ENCODE results near the gene PFKFB2.
A peak's percentile ranks its signal among the peaks of the same experiment; 100 is the strongest.

Gene PFKFB2

DNA sequence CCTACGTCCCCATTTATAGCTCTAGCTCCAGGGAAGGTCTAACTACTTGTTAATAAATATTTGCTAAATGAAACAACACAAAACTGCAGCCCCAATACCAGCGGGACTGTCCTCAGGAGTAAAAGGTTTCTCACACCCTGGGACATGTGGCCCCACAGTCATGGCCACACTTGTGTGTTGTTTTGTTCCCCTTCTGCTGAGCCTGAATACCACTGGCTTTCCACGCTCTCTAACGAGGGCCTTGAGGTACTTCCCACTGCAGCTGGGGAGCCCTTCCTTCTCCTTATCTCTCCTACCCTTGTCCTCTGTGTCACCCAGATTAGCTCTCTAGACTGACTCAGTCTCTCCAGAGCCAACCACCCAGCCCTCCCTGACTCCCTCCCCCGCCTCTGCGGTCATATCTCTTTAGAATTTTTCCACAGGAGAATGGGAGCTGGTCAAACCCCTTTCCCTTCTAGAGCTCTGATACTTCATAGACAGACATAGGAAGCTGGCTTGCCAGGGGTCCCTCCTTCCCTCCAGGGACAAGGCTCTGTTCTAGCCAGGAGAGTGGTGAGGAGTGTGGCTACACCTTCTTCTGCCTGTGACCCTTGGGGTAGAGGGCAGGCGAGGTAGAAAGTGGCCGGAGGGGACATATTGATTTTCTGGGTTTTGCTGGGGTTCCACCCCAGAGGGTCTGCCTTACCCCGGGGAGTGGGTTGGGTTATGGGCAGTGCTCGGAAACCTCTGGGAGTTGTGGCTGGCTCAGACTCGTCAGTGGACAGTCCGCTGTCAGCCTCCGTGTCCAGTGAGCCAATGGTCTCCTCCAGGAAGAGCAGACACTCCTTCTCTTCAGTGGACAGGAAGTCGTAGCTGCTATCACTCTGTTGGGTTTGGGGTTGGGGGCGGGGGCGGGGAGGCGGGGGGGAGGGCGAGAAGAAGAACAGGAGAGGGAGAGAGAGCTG is 28.6 kb upstream of the PFKFB2 start:
- H3K9me3 ChIP-seq (ENCODE audit: control insufficient read depth, insufficient read depth, low read depth, low read length) = no peaks in the 10 kb centered on the region
- H3K9ac ChIP-seq (ENCODE audit: low read length) = no peak overlapping the region
- no peaks in the 10 kb centered on the region for H3K36me3 ChIP-seq (ENCODE audit: control insufficient read depth, insufficient read depth, low read length)
- no peak overlapping the region for H3K4me3 ChIP-seq (ENCODE audit: low read depth, low read length)
- peaks cover 20% of the 10 kb centered on the region for H3K4me1 ChIP-seq (ENCODE audit: control insufficient read depth, insufficient read depth, low read length)
- no peaks in the 10 kb centered on the region for H3K27me3 ChIP-seq (ENCODE audit: control insufficient read depth, insufficient read depth, low read length)
- no peak overlapping the region for H3K27ac ChIP-seq (ENCODE audit: low read depth, low read length)

DNA sequence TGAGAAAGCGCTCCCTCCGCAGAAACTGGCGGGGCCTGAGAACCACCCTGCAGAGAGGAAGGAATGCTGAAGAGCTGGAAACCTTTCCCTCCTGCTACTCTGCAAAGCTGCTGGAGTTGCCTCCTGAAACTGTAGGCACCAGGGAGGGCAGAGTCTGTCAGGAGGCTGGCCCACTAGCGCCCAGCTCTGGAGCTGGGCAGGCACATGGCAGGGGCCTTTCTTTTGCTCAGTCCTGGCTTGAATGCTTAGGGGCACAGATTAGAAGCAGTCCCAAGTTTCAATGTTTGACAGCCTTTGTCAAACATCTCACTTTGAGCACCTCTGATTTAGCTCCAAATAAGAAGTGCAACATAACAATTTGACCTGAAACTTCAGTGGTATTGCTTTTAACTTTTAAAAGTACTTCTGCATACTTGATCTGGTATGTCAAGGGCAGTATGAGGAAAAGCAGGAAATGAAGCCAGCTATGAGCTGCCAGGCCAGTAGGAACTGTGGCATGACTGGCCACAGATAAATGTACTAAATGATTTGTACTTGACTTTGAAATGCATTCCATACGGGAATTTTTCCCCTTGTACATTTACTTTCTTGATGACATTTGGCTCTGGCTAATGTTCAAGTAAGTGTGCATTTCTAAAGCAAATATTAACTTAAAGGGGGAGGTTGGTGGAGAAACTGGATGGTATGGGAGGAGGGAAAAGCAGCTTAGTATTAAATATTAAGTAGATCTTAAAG is 27.8 kb upstream of the PFKFB2 start:
- Histone ChIP-seq H3K4me3 (ENCODE audit: low read depth, low read length) (peak overlapping the region; percentile 15; the same call in 1 of the 2 replicates), H3K27ac (ENCODE audit: low read depth, low read length) (no peak overlapping the region), H3K4me1 (ENCODE audit: control insufficient read depth, insufficient read depth, low read length) (peaks cover 27% of the 10 kb centered on the region), H3K36me3 (ENCODE audit: control insufficient read depth, insufficient read depth, low read length) (no peaks in the 10 kb centered on the region), H3K9ac (ENCODE audit: low read length) (no peak overlapping the region), H3K9me3 (ENCODE audit: control insufficient read depth, insufficient read depth, low read depth, low read length) (no peaks in the 10 kb centered on the region), H3K27me3 (ENCODE audit: control insufficient read depth, insufficient read depth, low read length) (no peaks in the 10 kb centered on the region)

- H3K27ac ChIP-seq (ENCODE audit: low read depth, low read length) = no peak overlapping the region
- no peaks in the 10 kb centered on the region for H3K36me3 ChIP-seq (ENCODE audit: control insufficient read depth, insufficient read depth, low read length)
- H3K27me3 ChIP-seq (ENCODE audit: control insufficient read depth, insufficient read depth, low read length) = no peaks in the 10 kb centered on the region
- H3K9ac ChIP-seq (ENCODE audit: low read length) = no peak overlapping the region
- no peaks in the 10 kb centered on the region for H3K9me3 ChIP-seq (ENCODE audit: control insufficient read depth, insufficient read depth, low read depth, low read length)
- H3K4me3 ChIP-seq (ENCODE audit: low read depth, low read length) = no peak overlapping the region
- peaks cover 36% of the 10 kb centered on the region for H3K4me1 ChIP-seq (ENCODE audit: control insufficient read depth, insufficient read depth, low read length)
These were observed 27.0 kb upstream of the PFKFB2 start for GRCh38 chr1:207026104-207026534.

- Histone ChIP-seq H3K27ac (ENCODE audit: low read depth, low read length) (no peak overlapping the region), H3K9ac (ENCODE audit: low read length) (no peak overlapping the region), H3K36me3 (ENCODE audit: control insufficient read depth, insufficient read depth, low read length) (no peaks in the 10 kb centered on the region), H3K4me1 (ENCODE audit: control insufficient read depth, insufficient read depth, low read length) (peaks cover 46% of the 10 kb centered on the region), H3K9me3 (ENCODE audit: control insufficient read depth, insufficient read depth, low read depth, low read length) (no peaks in the 10 kb centered on the region), H3K27me3 (ENCODE audit: control insufficient read depth, insufficient read depth, low read length) (no peaks in the 10 kb centered on the region), H3K4me3 (ENCODE audit: low read depth, low read length) (no peak overlapping the region)
These were observed 25.8 kb upstream of the PFKFB2 start for GRCh38 chr1:207027206-207027777.

GRCh38 chr1:207027921-207028320 is 25.2 kb upstream of the PFKFB2 start:
- Histone ChIP-seq H3K36me3 (ENCODE audit: control insufficient read depth, insufficient read depth, low read length) (no peaks in the 10 kb centered on the region), H3K4me3 (ENCODE audit: low read depth, low read length) (no peak overlapping the region), H3K9me3 (ENCODE audit: control insufficient read depth, insufficient read depth, low read depth, low read length) (no peaks in the 10 kb centered on the region), H3K27me3 (ENCODE audit: control insufficient read depth, insufficient read depth, low read length) (no peaks in the 10 kb centered on the region), H3K27ac (ENCODE audit: low read depth, low read length) (no peak overlapping the region), H3K4me1 (ENCODE audit: control insufficient read depth, insufficient read depth, low read length) (peaks cover 50% of the 10 kb centered on the region), H3K9ac (ENCODE audit: low read length) (no peak overlapping the region)

- Histone ChIP-seq H3K4me1 (ENCODE audit: control insufficient read depth, insufficient read depth, low read length) (peaks cover 53% of the 10 kb centered on the region), H3K27ac (ENCODE audit: low read depth, low read length) (no peak overlapping the region), H3K9ac (ENCODE audit: low read length) (no peak overlapping the region), H3K9me3 (ENCODE audit: control insufficient read depth, insufficient read depth, low read depth, low read length) (no peaks in the 10 kb centered on the region), H3K27me3 (ENCODE audit: control insufficient read depth, insufficient read depth, low read length) (no peaks in the 10 kb centered on the region), H3K4me3 (ENCODE audit: low read depth, low read length) (no peak overlapping the region), H3K36me3 (ENCODE audit: control insufficient read depth, insufficient read depth, low read length) (no peaks in the 10 kb centered on the region)
These were observed 24.0 kb upstream of the PFKFB2 start for GRCh38 chr1:207028884-207029650.

- H3K27me3 ChIP-seq (ENCODE audit: control insufficient read depth, insufficient read depth, low read length) = no peaks in the 10 kb centered on the region
- no peak overlapping the region for H3K4me3 ChIP-seq (ENCODE audit: low read depth, low read length)
These were observed 23.2 kb upstream of the PFKFB2 start for GRCh38 chr1:207029701-207030521.

GRCh38 chr1:207030522-207031009 is 22.5 kb upstream of the PFKFB2 start:
- H3K9ac ChIP-seq (ENCODE audit: low read length) = no peak overlapping the region
- no peaks in the 10 kb centered on the region for H3K9me3 ChIP-seq (ENCODE audit: control insufficient read depth, insufficient read depth, low read depth, low read length)
- H3K27me3 ChIP-seq (ENCODE audit: control insufficient read depth, insufficient read depth, low read length) = no peaks in the 10 kb centered on the region
- H3K4me1 ChIP-seq (ENCODE audit: control insufficient read depth, insufficient read depth, low read length) = peaks cover 40% of the 10 kb centered on the region
- H3K36me3 ChIP-seq (ENCODE audit: control insufficient read depth, insufficient read depth, low read length) = no peaks in the 10 kb centered on the region
- H3K27ac ChIP-seq (ENCODE audit: low read depth, low read length) = no peak overlapping the region
- H3K4me3 ChIP-seq (ENCODE audit: low read depth, low read length) = no peak overlapping the region

More at GRCh38 chr1:207029701-207030521, 23.2 kb upstream of the PFKFB2 start:
- peaks cover 46% of the 10 kb centered on the region for H3K4me1 ChIP-seq (ENCODE audit: control insufficient read depth, insufficient read depth, low read length)
- H3K27ac ChIP-seq (ENCODE audit: low read depth, low read length) = no peak overlapping the region
- no peaks in the 10 kb centered on the region for H3K9me3 ChIP-seq (ENCODE audit: control insufficient read depth, insufficient read depth, low read depth, low read length)
- H3K36me3 ChIP-seq (ENCODE audit: control insufficient read depth, insufficient read depth, low read length) = no peaks in the 10 kb centered on the region
- H3K9ac ChIP-seq (ENCODE audit: low read length) = no peak overlapping the region

GRCh38 chr1:207031016-207031415 is 22.1 kb upstream of the PFKFB2 start:
- Histone ChIP-seq H3K9me3 (ENCODE audit: control insufficient read depth, insufficient read depth, low read depth, low read length) (no peaks in the 10 kb centered on the region), H3K9ac (ENCODE audit: low read length) (no peak overlapping the region), H3K36me3 (ENCODE audit: control insufficient read depth, insufficient read depth, low read length) (no peaks in the 10 kb centered on the region), H3K4me1 (ENCODE audit: control insufficient read depth, insufficient read depth, low read length) (peaks cover 36% of the 10 kb centered on the region), H3K27me3 (ENCODE audit: control insufficient read depth, insufficient read depth, low read length) (no peaks in the 10 kb centered on the region), H3K27ac (ENCODE audit: low read depth, low read length) (no peak overlapping the region), H3K4me3 (ENCODE audit: low read depth, low read length) (no peak overlapping the region)
